Prostate gland (tissue), 2 donors: ENCODE measurements around the gene GNB5.

Source experiments
- CTCF ChIP-seq, 4 experiments: fragments of 200-600 bp in 2 of 4; fragments of 450-650 bp in 2 of 4; sonication (generic) in 2 of 4; IDR thresholded peaks; 1 replicate in 3 of 4; 2 replicates in 1 of 4; pipeline ENCODE4 v1.5.1; 2016 to 2019; ENCODE audit warnings: antibody characterized with exemption in 4 of 4, mild to moderate bottlenecking in 2 of 4, moderate library complexity in 2 of 4
- POLR2A ChIP-seq: fragments of 450-650 bp; IDR thresholded peaks from one replicate; pipeline ENCODE4 v1.6.1; 2016; ENCODE audit warnings: antibody characterized with exemption, mild to moderate bottlenecking

- TF ChIP-seq POLR2A = no peak
- TF ChIP-seq CTCF (IDR thresholded peaks at IDR 0.05) = no peak
Observed at GRCh38 chr15:52180851-52181450, 10.2 kb downstream of the GNB5 start.
